Neural progenitor cell (in vitro differentiated cells): Measurements from ENCODE around the gene TBC1D14.
"Not testable (repeated sequence)": the region's sequence is repeated elsewhere in the genome, so short reads cannot be mapped to it uniquely, and the experiment has no call there.

Experiments used
- EZH2 ChIP-seq: fragments of 200-600 bp; sonication (generic); IDR thresholded peaks from 2 replicates; pipeline ENCODE4 v1.6.1; 2017; ENCODE audit warnings: antibody characterized with exemption, mild to moderate bottlenecking, moderate library complexity
- EZH2phosphoT487 ChIP-seq: fragments of 200-600 bp; sonication (generic); IDR thresholded peaks from 2 replicates; pipeline ENCODE4 v1.6.1; 2017; ENCODE audit warnings: antibody characterized with exemption
- TF ChIP-seq, protein P1 (sequence below): fragments of 200-600 bp; sonication (generic); IDR thresholded peaks from 2 replicates; pipeline ENCODE4 v1.5.1; 2017; ENCODE audit warnings: antibody characterized with exemption, mild to moderate bottlenecking

- TF ChIP-seq, protein P1, sequence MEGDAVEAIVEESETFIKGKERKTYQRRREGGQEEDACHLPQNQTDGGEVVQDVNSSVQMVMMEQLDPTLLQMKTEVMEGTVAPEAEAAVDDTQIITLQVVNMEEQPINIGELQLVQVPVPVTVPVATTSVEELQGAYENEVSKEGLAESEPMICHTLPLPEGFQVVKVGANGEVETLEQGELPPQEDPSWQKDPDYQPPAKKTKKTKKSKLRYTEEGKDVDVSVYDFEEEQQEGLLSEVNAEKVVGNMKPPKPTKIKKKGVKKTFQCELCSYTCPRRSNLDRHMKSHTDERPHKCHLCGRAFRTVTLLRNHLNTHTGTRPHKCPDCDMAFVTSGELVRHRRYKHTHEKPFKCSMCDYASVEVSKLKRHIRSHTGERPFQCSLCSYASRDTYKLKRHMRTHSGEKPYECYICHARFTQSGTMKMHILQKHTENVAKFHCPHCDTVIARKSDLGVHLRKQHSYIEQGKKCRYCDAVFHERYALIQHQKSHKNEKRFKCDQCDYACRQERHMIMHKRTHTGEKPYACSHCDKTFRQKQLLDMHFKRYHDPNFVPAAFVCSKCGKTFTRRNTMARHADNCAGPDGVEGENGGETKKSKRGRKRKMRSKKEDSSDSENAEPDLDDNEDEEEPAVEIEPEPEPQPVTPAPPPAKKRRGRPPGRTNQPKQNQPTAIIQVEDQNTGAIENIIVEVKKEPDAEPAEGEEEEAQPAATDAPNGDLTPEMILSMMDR, result not testable (repeated sequence)
- not testable (repeated sequence) for TF ChIP-seq EZH2phosphoT487, EZH2
Observed at GRCh38 chr4:6906486-6906885, 3.1 kb upstream of the TBC1D14 start.
